Trophoblast cell (in vitro differentiated cells and primary cell): ENCODE measurements around the gene RABL6.
"Not testable (repeated sequence)": the region's sequence is repeated elsewhere in the genome, so short reads cannot be mapped to it uniquely, and the experiment has no call there.

Source experiments
- DNase-seq, 2 donors: peaks; one replicate each; pipeline ENCODE4 v3.0.0-alpha.2; 2016
- H2AFZ ChIP-seq: 2 replicates; pipeline ENCODE4 v1.6.1; 2013; ENCODE audit warnings: low read length, moderate library complexity, mild to moderate bottlenecking; ENCODE audit not compliant: insufficient read depth, poor library complexity
- H2AK5ac ChIP-seq: 2 replicates; pipeline ENCODE4 v1.6.1; 2013; ENCODE audit warnings: mild to moderate bottlenecking, low read length
- H2BK120ac ChIP-seq: 2 replicates; pipeline ENCODE4 v1.6.1; 2013; ENCODE audit warnings: low read length, mild to moderate bottlenecking, moderate library complexity; ENCODE audit not compliant: insufficient read depth, poor library complexity
- H2BK12ac ChIP-seq: 2 replicates; pipeline ENCODE4 v1.6.1; 2013; ENCODE audit warnings: mild to moderate bottlenecking, low read length, moderate library complexity
- H2BK5ac ChIP-seq: 2 replicates; pipeline ENCODE4 v1.6.1; 2013; ENCODE audit warnings: low read length, low read depth, moderate library complexity, mild to moderate bottlenecking; ENCODE audit not compliant: poor library complexity
- H3K14ac ChIP-seq: 2 replicates; pipeline ENCODE4 v1.6.1; 2013; ENCODE audit warnings: mild to moderate bottlenecking, low read length
- H3K18ac ChIP-seq: 2 replicates; pipeline ENCODE4 v1.6.1; 2013; ENCODE audit warnings: mild to moderate bottlenecking, low read length
- H3K23ac ChIP-seq: 2 replicates; pipeline ENCODE4 v1.6.1; 2013; ENCODE audit warnings: low read length
- H3K27ac ChIP-seq: 2 replicates; pipeline ENCODE4 v1.5.1; 2013; ENCODE audit warnings: low read depth, mild to moderate bottlenecking, inconsistent platforms, low read length, moderate library complexity
- H3K27me3 ChIP-seq: 2 replicates; pipeline ENCODE4 v1.6.1; 2013; ENCODE audit warnings: inconsistent platforms, mild to moderate bottlenecking, low read length, moderate library complexity; ENCODE audit not compliant: insufficient read depth
- H3K36me3 ChIP-seq, 2 experiments: 1 replicate in 1 of 2; 2 replicates in 1 of 2; pipeline ENCODE4 v1.6.1; 2013; ENCODE audit warnings: low read length in 2 of 2, mild to moderate bottlenecking in 2 of 2, moderate library complexity in 1 of 2; ENCODE audit not compliant: insufficient read depth in 2 of 2, control insufficient read depth in 1 of 2
- H3K4ac ChIP-seq: 2 replicates; pipeline ENCODE4 v1.6.1; 2013; ENCODE audit warnings: low read depth, mild to moderate bottlenecking, low read length, moderate library complexity
- H3K4me1 ChIP-seq, 2 experiments: 1 replicate in 1 of 2; 2 replicates in 1 of 2; pipeline ENCODE4 v1.6.1; 2013; ENCODE audit warnings: low read length in 2 of 2, mild to moderate bottlenecking in 2 of 2, moderate library complexity in 1 of 2; ENCODE audit not compliant: insufficient read depth in 2 of 2, control insufficient read depth in 1 of 2
- H3K4me2 ChIP-seq: 2 replicates; pipeline ENCODE4 v1.6.1; 2013; ENCODE audit warnings: inconsistent platforms, mild to moderate bottlenecking, low read length, moderate library complexity
- H3K4me3 ChIP-seq: 2 replicates; pipeline ENCODE4 v1.5.1; 2013; ENCODE audit warnings: mild to moderate bottlenecking, low read depth, low read length, inconsistent platforms
- H3K79me1 ChIP-seq: one replicate; pipeline ENCODE4 v1.6.1; 2013; ENCODE audit warnings: low read length
- H3K79me2 ChIP-seq: 2 replicates; pipeline ENCODE4 v1.6.1; 2013; ENCODE audit warnings: low read length, mild to moderate bottlenecking; ENCODE audit not compliant: control insufficient read depth, insufficient read depth, poor library complexity
- H3K9ac ChIP-seq: 2 replicates; pipeline ENCODE4 v1.6.1; 2013; ENCODE audit warnings: mild to moderate bottlenecking, low read length
- H3K9me3 ChIP-seq: 2 replicates; pipeline ENCODE4 v1.6.1; 2013; ENCODE audit warnings: low read depth, mild to moderate bottlenecking, control low read depth, inconsistent platforms, low read length; ENCODE audit not compliant: insufficient read depth
- H4K12ac ChIP-seq: 2 replicates; pipeline ENCODE4 v1.6.1; 2013; ENCODE audit warnings: low read depth, mild to moderate bottlenecking, low read length, moderate library complexity
- H4K8ac ChIP-seq: 2 replicates; pipeline ENCODE4 v1.6.1; 2013; ENCODE audit warnings: low read depth, mild to moderate bottlenecking, low read length, moderate library complexity
- H4K91ac ChIP-seq: one replicate; pipeline ENCODE4 v1.6.1; 2013; ENCODE audit warnings: low read depth, mild to moderate bottlenecking, low read length, moderate library complexity
- WGBS: extraction: QIAGEN DNeasy Blood & Tissue Kit; methylation state at CpG from one replicate; pipeline ENCODE4 v1.1.7; 2013; ENCODE audit warnings: missing lambda C conversion rate; ENCODE audit not compliant: insufficient read length, insufficient coverage; ENCODE audit errors: extremely low coverage; 5-methylcytosine and 5-hydroxymethylcytosine counted together

Gene RABL6

GRCh38 chr9:136760424-136760823 is 47.3 kb upstream of the RABL6 start:
- Histone ChIP-seq H3K79me1 (peaks cover 4% of the 10 kb centered on the region), H4K91ac (no peak overlapping the region), H3K4me1 (peaks cover 10 to 12% of the 10 kb centered on the region in 2 experiments), H3K4me2 (no peak overlapping the region), H3K4ac (no peak overlapping the region), H2BK5ac (no peak overlapping the region), H4K8ac (no peak overlapping the region), H3K18ac (no peak overlapping the region), H4K12ac (no peak overlapping the region), H3K36me3 (no peaks in the 10 kb centered on the region), H2AFZ (no peak overlapping the region), H2BK12ac (no peak overlapping the region), H2AK5ac (no peak overlapping the region), H3K79me2 (no peaks in the 10 kb centered on the region), H3K27ac (no peak overlapping the region), H3K14ac (no peak overlapping the region), H2BK120ac (no peak overlapping the region), H3K4me3 (no peak overlapping the region), H3K27me3 (no peaks in the 10 kb centered on the region), H3K9ac (no peak overlapping the region), H3K9me3 (peaks cover 14% of the 10 kb centered on the region), H3K23ac (no peak overlapping the region)
- no peak for DNase-seq
- WGBS = no CpG with 5 or more reads among the region's 25 CpGs

- H4K91ac ChIP-seq, H2BK5ac ChIP-seq, H4K8ac ChIP-seq, H3K4me3 ChIP-seq, H3K18ac ChIP-seq, H3K27me3 ChIP-seq, H2BK12ac ChIP-seq, H3K79me2 ChIP-seq, H4K12ac ChIP-seq, H2AK5ac ChIP-seq, H3K9ac ChIP-seq, H3K4me2 ChIP-seq, H3K79me1 ChIP-seq, H3K36me3 ChIP-seq, H3K9me3 ChIP-seq, H2BK120ac ChIP-seq, H3K23ac ChIP-seq, H3K4ac ChIP-seq, H3K27ac ChIP-seq, H3K14ac ChIP-seq: not testable (repeated sequence)
- Histone ChIP-seq H2AFZ (peak overlapping the region; percentile 35), H3K4me1 (peaks cover 10 to 12% of the 10 kb centered on the region in 2 experiments)
- peak; percentile 24 to 57 for DNase-seq
- no CpG with 5 or more reads among the region's 22 CpGs for whole genome bisulfite sequencing
These were observed 46.8 kb upstream of the RABL6 start for GRCh38 chr9:136760834-136761544.

- no CpG with 5 or more reads among the region's 13 CpGs for WGBS
- no peak overlapping the region for H3K4ac ChIP-seq
- H3K36me3 ChIP-seq = no peaks in the 10 kb centered on the region
- no peak overlapping the region for H4K8ac ChIP-seq
- no peak overlapping the region for H3K14ac ChIP-seq
- H3K4me3 ChIP-seq = no peak overlapping the region
- H3K27me3 ChIP-seq = no peaks in the 10 kb centered on the region
- H3K18ac ChIP-seq = no peak overlapping the region
- no peaks in the 10 kb centered on the region for H3K79me2 ChIP-seq
- H2AFZ ChIP-seq = no peak overlapping the region
- H3K4me2 ChIP-seq = no peak overlapping the region
- no peak overlapping the region for H4K91ac ChIP-seq
- H2BK12ac ChIP-seq = no peak overlapping the region
- H4K12ac ChIP-seq = no peak overlapping the region
- H2BK120ac ChIP-seq = no peak overlapping the region
- no peak overlapping the region for H3K23ac ChIP-seq
- H3K4me1 ChIP-seq = peaks cover 10 to 12% of the 10 kb centered on the region in 2 experiments
- no peak overlapping the region for H2BK5ac ChIP-seq
- H2AK5ac ChIP-seq = no peak overlapping the region
- DNase-seq = no peak
- no peak overlapping the region for H3K9ac ChIP-seq
- H3K79me1 ChIP-seq = peaks cover 4% of the 10 kb centered on the region
- H3K27ac ChIP-seq = no peak overlapping the region
- H3K9me3 ChIP-seq = peaks cover 6% of the 10 kb centered on the region
These were observed 46.2 kb upstream of the RABL6 start for GRCh38 chr9:136761545-136761981.

- H4K8ac ChIP-seq = peak overlapping the region; percentile 76
- peak overlapping the region; percentile 37 for H2AFZ ChIP-seq
- H3K14ac ChIP-seq = peak overlapping the region; percentile 77
- peaks cover 4% of the 10 kb centered on the region for H3K79me1 ChIP-seq
- DNase-seq = no peak
- peak overlapping the region; percentile 78 for H2BK5ac ChIP-seq
- H3K9me3 ChIP-seq = peaks cover 6% of the 10 kb centered on the region
- no peak overlapping the region for H3K27ac ChIP-seq
- peak overlapping the region; percentile 56 for H2BK120ac ChIP-seq
- no peak overlapping the region for H3K23ac ChIP-seq
- no peaks in the 10 kb centered on the region for H3K27me3 ChIP-seq
- H3K4me2 ChIP-seq = no peak overlapping the region
- peak overlapping the region; percentile 70 for H4K91ac ChIP-seq
- H3K4ac ChIP-seq = peak overlapping the region; percentile 12
- peaks cover 10 to 12% of the 10 kb centered on the region in 2 experiments for H3K4me1 ChIP-seq
- no peaks in the 10 kb centered on the region for H3K79me2 ChIP-seq
- no peak overlapping the region for H3K9ac ChIP-seq
- peak overlapping the region; percentile 81 for H2BK12ac ChIP-seq
- no peak overlapping the region for H4K12ac ChIP-seq
- peak overlapping the region; percentile 54 for H3K18ac ChIP-seq
- peak overlapping the region; percentile 73 for H2AK5ac ChIP-seq
- whole genome bisulfite sequencing = no CpG with 5 or more reads among the region's 17 CpGs
- H3K36me3 ChIP-seq = no peaks in the 10 kb centered on the region
- H3K4me3 ChIP-seq = no peak overlapping the region
These were observed 45.5 kb upstream of the RABL6 start for GRCh38 chr9:136762221-136762691.
